ENCODE measurements around the gene ADCYAP1R1.

ADCYAP1R1 gene

DNA sequence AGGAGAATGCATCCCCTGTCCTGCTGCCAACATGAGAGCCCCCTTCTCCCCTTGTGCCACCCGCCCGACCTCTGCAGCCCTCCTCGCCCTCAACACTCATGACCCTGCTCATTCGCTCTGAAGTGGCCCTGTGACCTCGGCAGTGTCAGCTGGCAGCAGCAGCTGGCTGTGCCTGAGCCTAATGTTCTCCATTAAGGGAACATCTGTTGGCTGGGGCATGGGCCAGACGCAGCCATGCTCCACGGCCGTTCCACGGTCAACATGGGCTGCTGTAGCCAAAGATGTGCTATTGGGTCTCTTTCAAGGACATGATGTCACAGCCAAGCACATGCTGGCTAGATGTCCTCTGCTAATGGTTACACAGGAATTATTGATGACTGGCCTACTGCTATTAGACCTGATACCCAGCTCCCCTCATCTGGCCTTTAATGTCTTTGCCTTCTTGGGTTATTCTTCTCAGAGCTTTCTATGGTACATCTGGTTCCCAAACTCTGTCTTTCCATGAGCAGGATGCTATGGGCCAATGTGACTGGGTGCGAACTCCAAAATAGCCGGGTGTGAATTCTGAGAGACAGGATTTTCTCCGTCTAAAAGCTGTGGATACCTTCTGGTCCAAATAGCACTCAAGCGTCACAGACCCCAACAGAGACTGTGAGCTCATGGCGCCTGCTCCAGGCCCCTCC, 22.4 kb downstream of the ADCYAP1R1 start:
- DNase-seq (ENCODE audit: low spot score), result no peak
- TF ChIP-seq, protein P1, sequence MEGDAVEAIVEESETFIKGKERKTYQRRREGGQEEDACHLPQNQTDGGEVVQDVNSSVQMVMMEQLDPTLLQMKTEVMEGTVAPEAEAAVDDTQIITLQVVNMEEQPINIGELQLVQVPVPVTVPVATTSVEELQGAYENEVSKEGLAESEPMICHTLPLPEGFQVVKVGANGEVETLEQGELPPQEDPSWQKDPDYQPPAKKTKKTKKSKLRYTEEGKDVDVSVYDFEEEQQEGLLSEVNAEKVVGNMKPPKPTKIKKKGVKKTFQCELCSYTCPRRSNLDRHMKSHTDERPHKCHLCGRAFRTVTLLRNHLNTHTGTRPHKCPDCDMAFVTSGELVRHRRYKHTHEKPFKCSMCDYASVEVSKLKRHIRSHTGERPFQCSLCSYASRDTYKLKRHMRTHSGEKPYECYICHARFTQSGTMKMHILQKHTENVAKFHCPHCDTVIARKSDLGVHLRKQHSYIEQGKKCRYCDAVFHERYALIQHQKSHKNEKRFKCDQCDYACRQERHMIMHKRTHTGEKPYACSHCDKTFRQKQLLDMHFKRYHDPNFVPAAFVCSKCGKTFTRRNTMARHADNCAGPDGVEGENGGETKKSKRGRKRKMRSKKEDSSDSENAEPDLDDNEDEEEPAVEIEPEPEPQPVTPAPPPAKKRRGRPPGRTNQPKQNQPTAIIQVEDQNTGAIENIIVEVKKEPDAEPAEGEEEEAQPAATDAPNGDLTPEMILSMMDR (IDR thresholded peaks at IDR 0.05; ENCODE audit: extremely low read depth, missing control alignments), result no peak

- TF ChIP-seq, protein P1 (IDR thresholded peaks at IDR 0.05; ENCODE audit: extremely low read depth, missing control alignments), result no peak
- no peak for DNase-seq (ENCODE audit: low spot score)
Observed at GRCh38 chr7:31075086-31075405, 22.9 kb downstream of the ADCYAP1R1 start.

GRCh38 chr7:31076051-31076450, 23.9 kb downstream of the ADCYAP1R1 start:
- DNase-seq (ENCODE audit: low spot score), result no peak
- TF ChIP-seq, protein P1 (IDR thresholded peaks at IDR 0.05; ENCODE audit: extremely low read depth, missing control alignments), result no peak

DNA sequence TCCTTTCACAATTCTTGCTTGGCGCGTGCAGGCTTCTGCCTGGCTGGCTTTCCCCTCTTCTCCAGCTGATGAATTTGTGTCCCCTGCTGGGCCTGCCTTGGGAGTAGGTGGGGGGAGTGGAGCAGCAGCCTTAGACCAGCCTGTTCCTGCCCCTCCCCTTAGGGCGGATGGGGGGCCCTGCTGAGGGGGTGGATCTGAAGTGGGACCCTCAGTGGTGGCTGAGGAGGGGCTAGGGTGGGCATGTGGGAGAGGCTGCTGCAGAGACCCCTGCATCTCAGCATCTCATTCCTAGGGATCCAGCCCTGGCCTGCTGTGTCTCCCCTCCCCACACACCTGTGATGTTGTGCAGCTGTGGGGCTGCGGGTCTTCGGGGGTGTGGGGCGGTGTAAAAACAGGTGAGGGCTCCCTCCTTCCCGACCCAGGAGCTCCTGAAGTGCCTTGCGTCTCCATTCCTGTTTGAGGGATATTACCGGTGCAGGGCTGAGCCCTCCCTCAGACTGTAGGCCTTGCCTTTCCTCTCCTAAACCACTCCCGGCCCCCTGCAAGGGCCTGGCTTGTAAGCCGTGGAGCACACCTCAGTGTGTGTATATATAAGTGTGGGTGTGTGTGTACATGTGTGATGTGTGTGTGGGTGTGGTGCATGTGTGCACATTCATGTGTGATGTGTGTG, 24.7 kb downstream of the ADCYAP1R1 start:
- DNase-seq (ENCODE audit: low spot score), result no peak
- TF ChIP-seq, protein P1 (IDR thresholded peaks at IDR 0.05; ENCODE audit: extremely low read depth, missing control alignments), result no peak

DNA sequence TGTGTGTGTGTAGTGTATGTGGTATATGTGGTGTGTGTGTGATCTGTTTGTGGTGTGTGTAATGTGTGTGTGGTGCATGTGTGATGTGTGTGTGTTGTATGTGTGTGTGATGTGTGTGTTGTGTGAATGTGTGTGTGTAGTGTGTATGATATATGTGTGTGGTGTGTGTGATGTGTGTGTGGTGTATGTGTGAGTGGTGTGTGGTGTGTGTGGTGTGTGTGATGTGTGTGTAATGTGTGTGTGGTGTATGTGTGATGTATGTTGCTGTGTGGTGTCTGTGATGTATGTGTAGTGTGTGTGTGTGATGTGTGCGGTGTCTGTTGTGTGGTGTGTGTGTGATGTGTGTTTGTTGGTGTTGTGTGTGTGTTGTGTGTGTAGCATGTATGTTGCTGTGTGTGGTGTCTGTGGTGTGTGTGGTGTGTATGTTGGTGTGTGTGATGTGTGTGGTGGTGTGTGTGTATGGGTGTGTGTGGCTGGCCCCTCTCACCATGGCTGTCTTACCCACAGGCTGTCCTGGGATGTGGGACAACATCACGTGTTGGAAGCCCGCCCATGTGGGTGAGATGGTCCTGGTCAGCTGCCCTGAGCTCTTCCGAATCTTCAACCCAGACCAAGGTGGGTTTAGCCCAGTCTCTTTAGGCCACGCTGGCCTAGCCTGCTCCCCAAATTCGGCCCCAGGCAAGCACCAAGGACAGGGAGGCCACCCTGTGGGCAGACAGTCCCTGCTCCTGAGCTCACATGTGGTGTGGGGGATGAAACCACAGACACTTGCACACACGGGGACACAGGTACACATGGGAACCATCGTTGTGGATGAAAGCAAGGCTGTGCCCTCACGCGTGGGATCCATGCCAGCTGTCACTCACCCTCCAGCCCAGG, 25.6 kb downstream of the ADCYAP1R1 start:
- DNase-seq (ENCODE audit: low spot score), result no peak
- TF ChIP-seq, protein P1 (IDR thresholded peaks at IDR 0.05; ENCODE audit: extremely low read depth, missing control alignments), result no peak

- DNase-seq (ENCODE audit: low spot score), result no peak
- TF ChIP-seq, protein P1 (IDR thresholded peaks at IDR 0.05; ENCODE audit: extremely low read depth, missing control alignments), result no peak
Observed at GRCh38 chr7:31078363-31078990, 26.4 kb downstream of the ADCYAP1R1 start.
